Endothelial cell of umbilical vein (primary cell): Measurements from ENCODE around the gene IRX5. TPM values are rescaled to one million over a fixed set of nuclear protein-coding genes. Genes with fewer than 3 reads are reported as not detected.

ENCODE experiments used
- BruUV-seq: library from RNA; stranded (reverse); fragments of 400-500 nt; replicated peaks from 2 replicates; lab custom pipeline; 2021; lab: Mats Ljungman, UMichigan
- CTCF ChIA-PET: fragments of 300-600, 350-600 bp; sonication (Branson Sonifier 250); formaldehyde crosslinking; loops from one replicate; lab custom pipeline; 2021; ENCODE audit warnings: antibody characterized with exemption, inconsistent platforms; lab: Charles Lee
- POLR2A ChIA-PET: fragments of 300-600, 350-600 bp; sonication (Branson Sonifier 250); formaldehyde crosslinking; loops from one replicate; lab custom pipeline; 2021; ENCODE audit warnings: antibody characterized with exemption, inconsistent platforms; lab: Charles Lee
- DNase-seq: peaks from one replicate; pipeline ENCODE4 v3.0.0-alpha.2; 2011; ENCODE audit warnings: low read depth, low spot score
- FAIRE-seq: peaks from 2 replicates; lab custom pipeline; 2011; peaks lifted over from hg19 to GRCh38; lab: Jason Lieb, UNC
- H2AFZ ChIP-seq: 2 replicates; pipeline ENCODE4 v1.6.0; 2012; ENCODE audit warnings: low read depth, low read length, control low read depth, inconsistent platforms
- H3K27ac ChIP-seq: 2 replicates; pipeline ENCODE4 v1.5.1; 2011; ENCODE audit warnings: low read depth, mild to moderate bottlenecking, control low read depth, low read length, moderate library complexity; ENCODE audit not compliant: insufficient read depth
- H3K27me3 ChIP-seq, 2 experiments: 2 replicates each; pipeline versions ENCODE4 v1.6.0 to v1.6.1; 2011; ENCODE audit warnings: low read length in 2 of 2, mixed read lengths in 1 of 2; ENCODE audit not compliant: control insufficient read depth in 2 of 2, insufficient read depth in 2 of 2
- H3K36me3 ChIP-seq, 2 experiments: 2 replicates in 1 of 2; 3 replicates in 1 of 2; pipeline ENCODE4 v1.5.1; 2011; ENCODE audit warnings: low read length in 2 of 2, mild to moderate bottlenecking in 1 of 2, moderate library complexity in 1 of 2; ENCODE audit not compliant: control insufficient read depth in 2 of 2, insufficient read depth in 2 of 2; ENCODE audit errors: extremely low read depth in 1 of 2
- H3K4me1 ChIP-seq: 3 replicates; pipeline ENCODE4 v1.5.1; 2011; ENCODE audit warnings: mild to moderate bottlenecking, low read length; ENCODE audit not compliant: control insufficient read depth, insufficient read depth; ENCODE audit errors: extremely low read depth
- H3K4me2 ChIP-seq: 2 replicates; pipeline ENCODE4 v1.6.1; 2011; ENCODE audit warnings: low read length, control low read depth, mixed read lengths; ENCODE audit not compliant: insufficient read depth
- H3K4me3 ChIP-seq, 3 experiments: fragments of 200-600 bp in 1 of 3; sonication (generic), shearing (Covaris generic) in 1 of 3; replicated peaks in 1 of 3; 2 replicates each; pipeline ENCODE4 v1.5.1; 2011 to 2016; ENCODE audit warnings: control low read depth in 3 of 3, low read length in 3 of 3, mild to moderate bottlenecking in 2 of 3, inconsistent platforms in 1 of 3, low read depth in 1 of 3, moderate library complexity in 1 of 3; ENCODE audit not compliant: insufficient read depth in 1 of 3
- H3K79me2 ChIP-seq: 2 replicates; pipeline ENCODE4 v1.6.0; 2012; ENCODE audit warnings: low read length, inconsistent platforms; ENCODE audit not compliant: control insufficient read depth, insufficient read depth
- H3K9ac ChIP-seq: replicated peaks from 2 replicates; pipeline ENCODE3; 2011; ENCODE audit warnings: low read length, control low read depth; ENCODE audit not compliant: insufficient read depth; ENCODE audit errors: extremely low read depth
- H3K9me1 ChIP-seq: replicated peaks from 3 replicates; pipeline ENCODE4 v1.6.0; 2011; ENCODE audit warnings: mild to moderate bottlenecking, low read length; ENCODE audit not compliant: control insufficient read depth, insufficient read depth; ENCODE audit errors: extremely low read depth
- H3K9me3 ChIP-seq: replicated peaks from 2 replicates; pipeline ENCODE4 v1.5.1; 2012; ENCODE audit warnings: low read length, inconsistent platforms; ENCODE audit not compliant: control insufficient read depth, insufficient read depth
- H4K20me1 ChIP-seq: replicated peaks from 2 replicates; pipeline ENCODE3; 2011; ENCODE audit warnings: mild to moderate bottlenecking, low read length; ENCODE audit not compliant: control insufficient read depth, insufficient read depth; ENCODE audit errors: extremely low read depth
- CTCF ChIP-seq, 2 donors: IDR thresholded peaks; 1 replicate in 1 of 2; 2 replicates in 1 of 2; pipeline ENCODE4 v1.5.1; 2011; ENCODE audit warnings: low read length in 2 of 2, mild to moderate bottlenecking in 2 of 2, moderate library complexity in 2 of 2, control low read depth in 1 of 2, inconsistent platforms in 1 of 2, low read depth in 1 of 2; ENCODE audit not compliant: insufficient read depth in 1 of 2; ENCODE audit errors: extremely low read depth in 1 of 2
- EZH2 ChIP-seq: IDR thresholded peaks from 2 replicates; pipeline ENCODE4 v1.6.1; 2012; ENCODE audit warnings: borderline replicate concordance, low read depth, mild to moderate bottlenecking, moderate library complexity, low read length, inconsistent platforms; ENCODE audit not compliant: severe bottlenecking
- FOS ChIP-seq: IDR thresholded peaks from 2 replicates; pipeline ENCODE4 v1.6.1; 2011; ENCODE audit warnings: mild to moderate bottlenecking, low read length, moderate library complexity, borderline replicate concordance; ENCODE audit not compliant: insufficient read depth
- GATA2 ChIP-seq: IDR thresholded peaks from 2 replicates; pipeline ENCODE4 v1.7.0; 2011; ENCODE audit warnings: low read depth, mild to moderate bottlenecking, moderate library complexity, mixed read lengths, low read length; ENCODE audit not compliant: insufficient read length, insufficient read depth
- JUN ChIP-seq: IDR thresholded peaks from 2 replicates; pipeline ENCODE4 v1.6.1; 2011; ENCODE audit warnings: borderline replicate concordance, low read depth; ENCODE audit not compliant: insufficient read length, insufficient read depth
- MYC ChIP-seq: IDR thresholded peaks from one replicate; pipeline ENCODE4 v1.6.1; 2011; ENCODE audit warnings: mild to moderate bottlenecking, low read depth, low read length
- POLR2AphosphoS5 ChIP-seq: IDR thresholded peaks from 2 replicates; pipeline ENCODE4 v1.6.1; 2012; ENCODE audit warnings: low read depth, mild to moderate bottlenecking, control low read depth, low read length, moderate library complexity; ENCODE audit not compliant: insufficient read depth
- dilution Hi-C: fragments of 300-500 bp; cut with MboI; formaldehyde crosslinking; loops from one replicate; pipeline ENCODE4 v1.15.0; 2019; ENCODE audit warnings: low sequenced_read_pairs; ENCODE audit not compliant: extremely low pct_ligation_motif_present
- intact Hi-C: fragments of 100-400 bp; cut with micrococcal nuclease; formaldehyde crosslinking; loops from one replicate; pipeline ENCODE4 v1.10.0; 2022
- polyA plus RNA-seq, 4 experiments: library from polyadenylated mRNA; depleted of rRNA in 3 of 4; stranded (reverse) in 3 of 4; unstranded in 1 of 4; fragments of >200 nt; gene quantifications; 2 replicates each; pipeline versions ENCODE4 v1.2.1 to v1.2.3, GENCODE V29; 2011 to 2012; ENCODE audit warnings: missing spikeins in 1 of 4
- total RNA-seq: library from RNA; stranded (reverse); gene quantifications from 2 replicates; pipeline ENCODE4 v1.2.3, GENCODE V29; 2021

Gene IRX5
- total and polyA plus RNA-seq, 2 donors (not counting 3 experiments of a cell fraction or from before 2014, with no cell fraction given): not detected

- no TSS peak for BruUV-seq
- POLR2A ChIA-PET: no interaction called here
These were observed 38.1 kb downstream of the IRX5 start for GRCh38 chr16:54968784-54969183.

More at GRCh38 chr16:54968784-54969183, 38.1 kb downstream of the IRX5 start:
- H3K4me2 ChIP-seq: no peak overlapping the region
- CTCF ChIA-PET: no interaction called here
- H2AFZ ChIP-seq: no peak overlapping the region
- dilution Hi-C loops (no loop called here), intact Hi-C loops (no loop called here)
- no peak overlapping the region for H3K4me3 ChIP-seq
- no peaks in the 10 kb centered on the region for H4K20me1 ChIP-seq
- no peaks in the 10 kb centered on the region for H3K36me3 ChIP-seq
- no peak for TF ChIP-seq JUN
- no peak for TF ChIP-seq GATA2
- no peak for TF ChIP-seq MYC
- no peak for TF ChIP-seq CTCF (IDR thresholded peaks at IDR 0.05; ENCODE audit: extremely low read depth in 1 of 2, insufficient read depth in 1 of 2, low read depth in 1 of 2, low read length in 2 of 2)
- no peak for TF ChIP-seq POLR2AphosphoS5
- TF ChIP-seq EZH2: no peak
- TF ChIP-seq FOS: no peak
- no peak for DNase-seq
- H3K27ac ChIP-seq: no peak overlapping the region
- no peaks in the 10 kb centered on the region for H3K9me1 ChIP-seq
- H3K9ac ChIP-seq: no peak overlapping the region
- no peaks in the 10 kb centered on the region for H3K9me3 ChIP-seq
- no peak for FAIRE-seq
- no peaks in the 10 kb centered on the region for H3K79me2 ChIP-seq
- no peaks in the 10 kb centered on the region for H3K27me3 ChIP-seq
- no peaks in the 10 kb centered on the region for H3K4me1 ChIP-seq
